NCI-H2029 treated with DMSO at 0.1 percent for 48 hours (cell line): ENCODE results near the gene SETD2.
"Not testable (repeated sequence)": the region's sequence is repeated elsewhere in the genome, so short reads cannot be mapped to it uniquely, and the experiment has no call there.

ENCODE experiments used
- DNase-seq: peaks from one replicate; lab custom pipeline; 2025; lab: John Stamatoyannopoulos, UW

Gene SETD2

GRCh38 chr3:47034868-47035489 is 128.9 kb downstream of the SETD2 start:
- no peak for DNase-seq

- not testable (repeated sequence) for DNase-seq
Measured at GRCh38 chr3:47031041-47031440, 132.9 kb downstream of the SETD2 start.

DNA sequence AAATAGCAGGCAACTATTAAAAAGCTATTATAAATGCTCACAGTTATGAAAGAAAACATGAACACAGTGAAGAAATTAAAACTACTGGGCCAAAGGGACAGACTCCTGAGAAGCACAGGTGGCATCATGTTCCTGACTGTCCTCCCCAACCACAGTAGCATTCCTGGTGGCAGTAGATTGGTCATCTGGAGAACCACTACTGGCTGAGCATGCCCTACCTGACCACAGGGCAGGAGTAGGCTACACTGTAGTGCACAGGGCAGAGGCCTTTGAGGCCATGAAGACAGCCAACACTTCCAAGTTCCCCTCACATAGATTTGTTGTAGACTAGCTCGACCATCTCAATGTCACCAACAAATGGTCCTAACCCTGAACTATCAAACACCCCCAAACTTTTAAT is 135.2 kb downstream of the SETD2 start:
- no peak for DNase-seq

DNA sequence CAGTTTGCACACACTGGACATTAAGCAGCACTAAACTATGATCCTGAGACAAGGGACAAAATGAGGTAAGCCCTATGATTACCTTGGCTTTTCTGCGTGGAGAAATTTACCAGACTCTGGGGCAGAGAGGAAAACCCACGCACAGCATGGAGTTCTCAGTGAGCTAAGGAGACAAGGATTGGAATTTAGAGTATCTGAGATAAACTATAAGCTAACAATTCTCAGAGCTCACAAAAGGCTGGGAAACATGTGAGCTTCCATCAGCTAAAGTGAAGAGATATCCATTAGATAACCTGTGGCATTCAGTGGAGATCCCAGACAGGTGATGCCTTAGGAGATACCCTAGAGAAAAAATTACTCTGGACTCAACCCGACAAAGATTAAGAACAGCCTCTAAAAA is 135.8 kb downstream of the SETD2 start:
- no peak for DNase-seq

DNA sequence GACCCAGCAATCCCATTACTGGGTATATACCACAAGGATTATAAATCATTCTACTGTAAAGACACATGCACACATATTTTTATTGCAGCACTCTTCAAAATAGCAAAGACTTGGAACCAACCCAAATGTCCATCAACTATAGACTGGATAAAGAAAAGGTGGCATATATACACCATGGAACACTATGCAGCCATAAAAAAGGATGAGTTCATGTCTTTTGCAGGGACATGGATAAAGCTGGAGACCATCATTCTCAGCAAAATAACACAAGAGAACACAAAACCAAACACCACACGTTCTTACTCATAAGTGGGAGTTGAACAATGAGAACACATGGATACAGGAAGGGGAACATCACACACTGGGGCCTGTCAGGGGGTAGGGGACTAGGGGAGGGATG is 137.5 kb downstream of the SETD2 start:
- DNase-seq: not testable (repeated sequence)

GRCh38 chr3:47024932-47025331 is 139.0 kb downstream of the SETD2 start:
- no peak for DNase-seq

- DNase-seq: peak; percentile 98
Measured at GRCh38 chr3:47022641-47023071, 141.3 kb downstream of the SETD2 start.

GRCh38 chr3:47020311-47020710 is 143.6 kb downstream of the SETD2 start:
- no peak for DNase-seq

GRCh38 chr3:47019201-47019600 is 144.7 kb downstream of the SETD2 start:
- no peak for DNase-seq

DNA sequence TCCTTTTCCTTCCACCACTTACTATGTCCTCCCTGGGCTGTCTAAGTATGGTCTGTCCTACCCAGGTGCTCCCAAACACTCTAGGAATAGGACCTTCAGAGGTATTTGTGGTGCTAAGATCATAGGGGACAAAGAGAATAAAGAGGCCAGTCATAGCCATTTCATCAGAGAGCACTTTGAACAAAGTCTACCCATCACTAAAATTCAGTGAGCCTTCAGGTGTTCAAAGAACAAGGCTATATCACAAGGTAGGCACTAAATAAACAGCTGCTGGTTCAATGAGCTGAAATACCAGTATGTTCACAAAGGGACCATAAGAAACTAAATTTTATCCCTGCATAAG is 145.7 kb downstream of the SETD2 start:
- DNase-seq: no peak

- DNase-seq: peak; percentile 60
Measured at GRCh38 chr3:47017504-47018268, 146.2 kb downstream of the SETD2 start.

GRCh38 chr3:47016934-47017435 is 146.9 kb downstream of the SETD2 start:
- DNase-seq: no peak

DNA sequence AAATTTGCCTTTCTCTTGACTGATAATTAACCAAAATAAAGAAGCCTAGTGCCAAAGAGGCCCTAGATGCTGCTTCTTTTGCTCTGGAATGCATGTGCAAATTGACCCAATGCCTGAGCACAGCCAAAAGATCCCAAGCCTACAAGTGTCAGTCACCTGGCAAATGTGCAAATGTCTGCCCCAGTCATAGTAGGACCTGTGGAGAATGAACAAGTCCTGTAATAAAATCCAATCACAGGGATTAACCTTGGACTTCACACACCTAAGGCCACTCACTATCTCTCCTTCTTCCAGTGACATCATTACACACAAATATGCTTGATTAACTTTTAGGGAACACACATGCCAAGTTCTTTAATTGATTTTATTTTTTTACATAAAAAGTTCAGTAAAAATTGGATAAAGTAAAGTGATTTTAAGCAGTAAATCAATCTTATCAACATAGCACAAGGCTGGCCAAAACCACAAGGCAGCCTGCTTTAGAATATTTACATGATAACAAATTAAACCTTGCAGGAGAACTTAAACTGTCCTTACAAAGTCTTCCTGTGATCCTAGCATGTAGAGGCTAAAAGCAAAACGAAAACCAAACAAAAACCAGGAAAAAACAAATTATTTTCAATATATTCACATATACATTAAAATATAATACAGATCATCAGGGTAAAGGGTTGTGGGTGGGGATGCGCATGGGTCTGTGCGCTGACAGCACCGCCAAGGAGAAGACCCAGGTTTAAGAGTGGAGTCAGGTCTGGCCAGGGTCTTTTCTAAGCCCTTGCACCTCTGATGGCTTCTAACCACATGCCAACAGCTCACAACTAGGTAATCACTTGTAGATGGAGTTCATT is 147.6 kb downstream of the SETD2 start:
- no peak for DNase-seq

GRCh38 chr3:47015151-47015550 is 148.8 kb downstream of the SETD2 start:
- no peak for DNase-seq

- no peak for DNase-seq
Measured at GRCh38 chr3:47014036-47014435, 149.9 kb downstream of the SETD2 start.

DNA sequence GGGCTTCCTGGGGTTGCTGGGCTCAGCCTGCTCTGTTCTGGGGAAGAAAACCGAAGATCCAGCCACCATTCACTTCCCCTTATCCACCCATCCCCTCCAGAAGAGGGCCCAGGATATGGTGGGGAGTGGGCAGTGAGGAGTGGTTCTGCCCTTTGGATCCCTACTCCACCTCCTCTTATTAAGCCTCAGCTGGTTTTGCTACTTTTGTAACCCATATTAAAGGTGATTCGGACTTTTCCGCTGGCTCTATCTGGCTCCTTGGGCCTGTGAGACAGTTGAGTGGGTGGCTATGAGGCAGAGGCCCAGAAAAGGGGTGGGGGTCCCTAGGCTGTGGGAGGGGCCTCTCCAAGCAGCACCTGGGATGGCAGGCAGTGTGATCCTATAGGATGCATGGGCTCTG is 150.7 kb downstream of the SETD2 start:
- no peak for DNase-seq

DNA sequence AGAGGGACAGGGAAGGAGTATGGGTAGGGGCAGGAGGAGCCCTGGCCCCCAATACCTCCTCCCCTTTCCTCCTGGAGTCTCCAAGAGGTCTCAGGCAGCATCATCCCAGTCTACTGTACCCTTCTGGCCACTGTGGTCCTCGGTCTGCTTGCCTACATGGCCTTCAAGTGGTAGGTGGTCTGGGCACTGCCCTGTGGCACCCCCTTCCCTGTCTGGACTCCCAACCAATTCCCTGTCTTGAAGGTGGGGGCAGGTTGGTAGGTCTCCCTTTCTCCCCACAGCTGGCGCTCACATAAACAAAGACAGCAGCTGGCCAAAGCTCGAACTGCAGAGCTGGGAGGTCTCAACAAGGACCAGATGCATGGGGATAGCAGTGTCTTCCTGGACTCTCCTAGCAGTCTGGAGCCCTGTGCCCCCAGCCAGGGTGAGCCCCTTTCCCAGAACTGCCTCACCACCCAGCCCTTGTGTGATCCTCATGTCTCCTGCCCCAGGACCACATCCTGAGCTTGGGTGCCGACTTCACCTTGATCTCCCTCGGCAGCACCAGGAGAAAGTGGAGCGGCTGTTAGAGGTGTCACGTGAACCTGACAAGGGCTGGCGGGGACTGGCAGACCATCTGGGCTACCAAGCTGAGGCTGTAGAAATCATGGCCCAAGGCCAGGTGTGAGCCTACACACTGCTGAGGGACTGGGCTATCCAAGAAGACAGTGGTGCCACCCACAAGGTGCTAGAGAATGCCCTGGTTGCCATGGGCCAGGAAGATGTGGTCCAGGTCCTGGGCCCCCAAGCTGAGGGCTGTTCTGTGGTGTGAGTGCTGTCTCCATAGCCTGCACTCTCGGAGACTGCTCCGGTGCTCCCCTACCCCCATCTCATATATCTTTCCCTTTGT is 151.3 kb downstream of the SETD2 start:
- peak; percentile 13 for DNase-seq

DNA sequence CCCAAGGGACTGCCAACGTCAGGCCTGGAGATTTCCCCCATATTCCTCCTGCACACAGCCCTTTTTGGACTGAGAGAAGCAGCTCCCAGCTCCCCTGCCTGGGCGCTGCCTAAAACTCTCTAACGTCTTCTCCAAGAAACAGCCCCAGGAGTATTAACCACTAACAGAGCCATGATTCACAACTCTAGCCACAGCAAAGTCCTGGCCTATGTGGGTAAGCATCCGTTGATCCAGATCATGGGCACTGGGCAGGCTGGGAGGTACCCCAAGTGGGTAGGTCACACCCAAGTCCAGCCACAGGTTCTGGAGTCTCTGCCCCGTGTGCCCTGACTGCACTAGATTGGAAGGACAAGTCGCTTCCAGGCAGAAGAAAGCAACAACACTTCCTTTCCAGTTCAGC is 152.5 kb downstream of the SETD2 start:
- no peak for DNase-seq

- no peak for DNase-seq
Measured at GRCh38 chr3:47010910-47011309, 153.0 kb downstream of the SETD2 start.

DNA sequence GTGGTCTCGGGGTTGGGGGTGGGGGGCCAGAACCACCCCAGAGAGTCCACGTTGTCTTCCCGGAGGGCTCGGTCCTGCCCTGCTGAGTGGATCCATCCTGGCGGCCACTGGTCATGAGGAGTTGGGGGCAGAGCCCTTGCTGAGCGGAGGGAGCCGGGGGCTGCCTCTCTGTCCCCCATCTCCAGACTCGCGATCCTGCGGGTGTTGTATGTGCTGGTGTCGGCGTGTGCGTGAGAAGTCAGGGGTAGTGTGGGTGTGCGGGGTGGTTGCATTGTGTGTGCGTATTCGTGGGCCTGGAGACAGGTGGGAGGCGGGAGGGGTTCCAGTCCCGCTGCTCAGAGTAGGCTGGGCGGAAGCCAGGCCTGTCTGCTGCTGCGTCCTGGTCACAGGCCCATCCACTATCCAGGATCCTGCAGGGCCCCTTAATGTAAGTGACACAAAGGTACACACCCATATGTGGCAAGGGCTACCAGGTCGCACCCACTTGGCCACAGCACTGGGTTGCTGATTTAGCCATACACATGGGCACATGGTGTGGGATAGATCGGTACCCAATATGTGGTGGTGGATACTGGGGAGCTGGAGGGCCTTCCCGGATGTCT is 153.7 kb downstream of the SETD2 start:
- DNase-seq: no peak
